ENCODE data around the gene HHIPL1. TPM values are rescaled to one million over a fixed set of nuclear protein-coding genes. Genes with fewer than 3 reads are reported as not detected.
A peak's percentile ranks its signal among the peaks of the same experiment; 100 is the strongest.

Gene HHIPL1
- total RNA-seq, 1 donor from 2014 or later, result 0.32 TPM

DNA sequence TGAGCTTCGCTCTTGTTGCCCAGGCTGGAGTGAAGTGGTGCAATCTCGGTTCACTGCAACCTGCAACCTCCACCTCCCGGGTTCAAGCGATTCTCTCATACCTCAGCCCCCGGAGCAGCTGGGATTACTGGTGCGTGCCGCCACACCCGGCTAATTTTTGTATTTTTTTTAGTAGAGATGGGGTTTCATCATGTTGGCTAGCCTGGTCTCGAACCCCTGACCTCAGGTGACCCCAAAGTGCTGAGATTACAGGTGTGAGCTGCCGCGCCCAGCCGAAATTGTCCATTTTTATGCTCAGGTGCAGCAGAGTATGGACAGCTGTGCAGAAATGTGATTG, 20.0 kb downstream of the HHIPL1 start:
- Histone ChIP-seq H3K36me3 (no peaks in the 10 kb centered on the region), H3K9me3 (ENCODE audit: low read depth) (no peaks in the 10 kb centered on the region), H3K27me3 (no peaks in the 10 kb centered on the region), H3K27ac (no peak overlapping the region), H3K4me2 (no peak overlapping the region), H3K9ac (no peak overlapping the region), H3K4me1 (peaks cover 65% of the 10 kb centered on the region), H4K20me1 (ENCODE audit: low read depth) (peaks cover 3% of the 10 kb centered on the region), H3K4me3 (no peak overlapping the region), H2AFZ (replicated peaks) (no peak overlapping the region), H3F3A (ENCODE audit: low read depth) (peaks cover 43% of the 10 kb centered on the region), H3K79me2 (ENCODE audit: low read depth) (no peaks in the 10 kb centered on the region)
- Mint-ChIP-seq H3K27ac (peak overlapping the region; percentile 100), H3K27me3 (ENCODE audit: insufficient read depth, low read depth) (peaks cover 22% of the 10 kb centered on the region), H3K9me3 (no peaks in the 10 kb centered on the region), H3K4me1 (peaks cover 93% of the 10 kb centered on the region), H3K4me3 (no peak overlapping the region), H3K36me3 (no peaks in the 10 kb centered on the region)
- TF ChIP-seq, protein P1, sequence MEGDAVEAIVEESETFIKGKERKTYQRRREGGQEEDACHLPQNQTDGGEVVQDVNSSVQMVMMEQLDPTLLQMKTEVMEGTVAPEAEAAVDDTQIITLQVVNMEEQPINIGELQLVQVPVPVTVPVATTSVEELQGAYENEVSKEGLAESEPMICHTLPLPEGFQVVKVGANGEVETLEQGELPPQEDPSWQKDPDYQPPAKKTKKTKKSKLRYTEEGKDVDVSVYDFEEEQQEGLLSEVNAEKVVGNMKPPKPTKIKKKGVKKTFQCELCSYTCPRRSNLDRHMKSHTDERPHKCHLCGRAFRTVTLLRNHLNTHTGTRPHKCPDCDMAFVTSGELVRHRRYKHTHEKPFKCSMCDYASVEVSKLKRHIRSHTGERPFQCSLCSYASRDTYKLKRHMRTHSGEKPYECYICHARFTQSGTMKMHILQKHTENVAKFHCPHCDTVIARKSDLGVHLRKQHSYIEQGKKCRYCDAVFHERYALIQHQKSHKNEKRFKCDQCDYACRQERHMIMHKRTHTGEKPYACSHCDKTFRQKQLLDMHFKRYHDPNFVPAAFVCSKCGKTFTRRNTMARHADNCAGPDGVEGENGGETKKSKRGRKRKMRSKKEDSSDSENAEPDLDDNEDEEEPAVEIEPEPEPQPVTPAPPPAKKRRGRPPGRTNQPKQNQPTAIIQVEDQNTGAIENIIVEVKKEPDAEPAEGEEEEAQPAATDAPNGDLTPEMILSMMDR (IDR thresholded peaks at IDR 0.05), result no peak
- TF ChIP-seq EZH2phosphoT487 (IDR thresholded peaks at IDR 0.05) (no peak), EZH2 (IDR thresholded peaks at IDR 0.05) (no peak)
- no peak for DNase-seq (ENCODE audit: low spot score)

DNA sequence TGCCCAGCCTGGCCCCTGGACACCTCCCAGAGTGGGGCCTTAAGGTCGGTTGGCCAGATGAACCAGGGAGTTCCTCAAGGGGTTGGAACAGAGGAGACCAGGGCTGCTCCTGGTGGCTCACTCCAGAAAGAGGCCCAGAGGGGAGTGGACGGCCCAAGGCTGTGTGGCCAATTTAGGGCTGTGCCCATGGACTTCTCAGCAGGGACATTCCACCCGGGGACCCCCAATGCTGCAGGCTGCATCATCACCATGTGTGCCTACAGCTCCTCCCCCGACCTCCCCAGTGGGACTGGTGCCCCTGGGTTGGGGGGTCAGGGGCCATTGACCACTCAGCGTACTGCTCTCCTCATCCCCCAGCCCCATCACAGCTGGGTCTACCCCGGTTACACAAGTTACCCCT, 21.6 kb downstream of the HHIPL1 start:
- no peak for DNase-seq (ENCODE audit: low spot score)
- H3K27me3 ChIP-seq, result no peaks in the 10 kb centered on the region
- TF ChIP-seq EZH2phosphoT487 (IDR thresholded peaks at IDR 0.05), result no peak
- TF ChIP-seq, protein P1 (IDR thresholded peaks at IDR 0.05), result no peak
- TF ChIP-seq EZH2 (IDR thresholded peaks at IDR 0.05), result no peak
- Mint-ChIP-seq H3K27me3 (ENCODE audit: insufficient read depth, low read depth) (peaks cover 22% of the 10 kb centered on the region), H3K4me3 (peak overlapping the region; percentile 55), H3K27ac (peak overlapping the region; percentile 100), H3K9me3 (no peaks in the 10 kb centered on the region), H3K4me1 (peaks cover 92% of the 10 kb centered on the region), H3K36me3 (no peaks in the 10 kb centered on the region)
- H2AFZ ChIP-seq (replicated peaks), result no peak overlapping the region
- H3K4me1 ChIP-seq, result peaks cover 68% of the 10 kb centered on the region
- H3K4me2 ChIP-seq, result no peak overlapping the region
- no peaks in the 10 kb centered on the region for H3K9me3 ChIP-seq (ENCODE audit: low read depth)
- H4K20me1 ChIP-seq (ENCODE audit: low read depth), result peaks cover 3% of the 10 kb centered on the region
- H3K79me2 ChIP-seq (ENCODE audit: low read depth), result no peaks in the 10 kb centered on the region
- no peak overlapping the region for H3K9ac ChIP-seq
- H3K27ac ChIP-seq, result no peak overlapping the region
- peaks cover 59% of the 10 kb centered on the region for H3F3A ChIP-seq (ENCODE audit: low read depth)
- H3K4me3 ChIP-seq, result no peak overlapping the region
- H3K36me3 ChIP-seq, result no peaks in the 10 kb centered on the region

DNA sequence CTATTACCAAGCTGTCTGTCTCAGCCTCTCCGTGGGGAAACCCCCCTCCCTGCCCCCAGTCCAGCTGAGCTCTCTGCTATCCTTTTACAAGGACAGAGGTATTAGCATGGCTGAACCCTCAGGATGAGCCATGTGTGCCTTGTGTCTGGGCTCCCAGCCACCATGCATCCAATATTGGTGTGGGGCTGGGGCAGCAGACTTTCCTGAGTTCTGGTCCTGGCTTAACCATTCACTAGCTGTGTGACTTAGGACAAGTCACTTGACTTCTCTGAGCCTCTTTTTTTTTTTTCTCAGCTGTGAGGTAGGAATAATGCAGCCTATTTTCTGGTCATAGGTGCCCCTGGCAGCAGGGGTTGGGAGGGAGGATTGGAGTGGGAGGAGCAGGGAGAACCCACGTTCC, 22.1 kb downstream of the HHIPL1 start:
- Histone ChIP-seq H3K4me3 (no peak overlapping the region), H3K9me3 (ENCODE audit: low read depth) (no peaks in the 10 kb centered on the region), H3K79me2 (ENCODE audit: low read depth) (no peaks in the 10 kb centered on the region), H3K36me3 (no peaks in the 10 kb centered on the region), H3F3A (ENCODE audit: low read depth) (peaks cover 64% of the 10 kb centered on the region), H2AFZ (replicated peaks) (no peak overlapping the region), H3K27me3 (no peaks in the 10 kb centered on the region), H3K9ac (no peak overlapping the region), H3K4me2 (no peak overlapping the region), H3K4me1 (peaks cover 74% of the 10 kb centered on the region), H3K27ac (no peak overlapping the region), H4K20me1 (ENCODE audit: low read depth) (peaks cover 3% of the 10 kb centered on the region)
- Mint-ChIP-seq H3K27ac (peak overlapping the region; percentile 53), H3K36me3 (no peaks in the 10 kb centered on the region), H3K9me3 (no peaks in the 10 kb centered on the region), H3K4me3 (peak overlapping the region; percentile 55), H3K27me3 (ENCODE audit: insufficient read depth, low read depth) (peaks cover 19% of the 10 kb centered on the region), H3K4me1 (peaks cover 92% of the 10 kb centered on the region)
- TF ChIP-seq, protein P1 (IDR thresholded peaks at IDR 0.05), result no peak
- no peak for TF ChIP-seq EZH2phosphoT487 (IDR thresholded peaks at IDR 0.05)
- no peak for TF ChIP-seq EZH2 (IDR thresholded peaks at IDR 0.05)
- DNase-seq (ENCODE audit: low spot score), result no peak
